ENCODE measurements around the gene ATAD2B.

The ATAD2B gene

GRCh38 chr2:23912054-23912453, 14.9 kb downstream of the ATAD2B start:
- no peak for DNase-seq

- no peak for DNase-seq
Measured at GRCh38 chr2:23905155-23905554, 21.8 kb downstream of the ATAD2B start.

GRCh38 chr2:23904692-23905091, 22.2 kb downstream of the ATAD2B start:
- DNase-seq, result no peak

GRCh38 chr2:23904215-23904614, 22.7 kb downstream of the ATAD2B start:
- no peak for DNase-seq

GRCh38 chr2:23903034-23903433, 23.9 kb downstream of the ATAD2B start:
- no peak for DNase-seq

- peak; percentile 35 to 78 for DNase-seq
Measured at GRCh38 chr2:23901966-23902846, 24.7 kb downstream of the ATAD2B start.

- DNase-seq, result peak; percentile 61 to 72
Measured at GRCh38 chr2:23900541-23901322, 26.2 kb downstream of the ATAD2B start.

- no peak for DNase-seq
Measured at GRCh38 chr2:23900133-23900532, 26.8 kb downstream of the ATAD2B start.

GRCh38 chr2:23871206-23871605, 55.7 kb downstream of the ATAD2B start:
- DNase-seq, result no peak

GRCh38 chr2:23867449-23867848, 59.5 kb downstream of the ATAD2B start:
- no peak for DNase-seq

GRCh38 chr2:23862716-23863426, 64.1 kb downstream of the ATAD2B start:
- no peak for DNase-seq

- DNase-seq, result no peak
Measured at GRCh38 chr2:23861952-23862351, 65.0 kb downstream of the ATAD2B start.

GRCh38 chr2:23859983-23860382, 66.9 kb downstream of the ATAD2B start:
- peak; percentile 4 to 5 for DNase-seq

- DNase-seq, result no peak
Measured at GRCh38 chr2:23859234-23859633, 67.7 kb downstream of the ATAD2B start.

- DNase-seq, result no peak
Measured at GRCh38 chr2:23850564-23851256, 76.2 kb downstream of the ATAD2B start.

- no peak for DNase-seq
Measured at GRCh38 chr2:23844905-23845304, 82.0 kb downstream of the ATAD2B start.

- no peak for DNase-seq
Measured at GRCh38 chr2:23843051-23843976, 83.6 kb downstream of the ATAD2B start.

- no peak for DNase-seq
Measured at GRCh38 chr2:23839919-23840578, 86.9 kb downstream of the ATAD2B start.

- no peak for DNase-seq
Measured at GRCh38 chr2:23838996-23839395, 87.9 kb downstream of the ATAD2B start.

- DNase-seq, result no peak
Measured at GRCh38 chr2:23838581-23838980, 88.3 kb downstream of the ATAD2B start.

GRCh38 chr2:23837871-23838270, 89.1 kb downstream of the ATAD2B start:
- DNase-seq, result no peak
